Neural cell (in vitro differentiated cells): ENCODE measurements around the gene TAF10. TPM values are rescaled to one million over a fixed set of nuclear protein-coding genes. Genes with fewer than 3 reads are reported as not detected.

Experiments used
- H2AFZ ChIP-seq: fragments of 200-600, 300-800 bp; sonication (generic), shearing (Covaris generic); 2 replicates; pipeline ENCODE4 v1.6.0; 2014; ENCODE audit warnings: low read depth, mild to moderate bottlenecking, antibody characterized with exemption, low read length, moderate library complexity
- H3F3A ChIP-seq: fragments of 200-600 bp; shearing (Covaris generic); 2 replicates; pipeline ENCODE4 v1.6.1; 2016; ENCODE audit warnings: mild to moderate bottlenecking, moderate library complexity, mixed read lengths, antibody characterized with exemption, low read length; ENCODE audit not compliant: insufficient read depth, poor library complexity, severe bottlenecking
- H3K27ac ChIP-seq: fragments of 200-600, 300-800 bp; sonication (generic), shearing (Covaris generic); 2 replicates; pipeline ENCODE4 v1.5.1; 2014; ENCODE audit warnings: mild to moderate bottlenecking, low read length, moderate library complexity
- H3K27me3 ChIP-seq: fragments of 300-800, 200-600 bp; sonication (generic), shearing (Covaris generic); 2 replicates; pipeline ENCODE4 v1.6.0; 2014; ENCODE audit warnings: mild to moderate bottlenecking, low read depth, low read length, moderate library complexity; ENCODE audit not compliant: insufficient read depth
- H3K36me3 ChIP-seq: fragments of 300-800, 200-600 bp; sonication (generic), shearing (Covaris generic); 2 replicates; pipeline ENCODE4 v1.5.1; 2014; ENCODE audit warnings: mild to moderate bottlenecking, antibody characterized with exemption, low read length, moderate library complexity; ENCODE audit not compliant: insufficient read depth
- H3K4me2 ChIP-seq: fragments of 300-800, 200-600 bp; sonication (generic), shearing (Covaris generic); 2 replicates; pipeline ENCODE4 v1.6.0; 2014; ENCODE audit warnings: mild to moderate bottlenecking, low read length
- H3K4me3 ChIP-seq: fragments of 300-800, 200-600 bp; sonication (generic), shearing (Covaris generic); 2 replicates; pipeline ENCODE4 v1.5.1; 2014; ENCODE audit warnings: mild to moderate bottlenecking, low read length, moderate library complexity
- H3K79me2 ChIP-seq: fragments of 200-600 bp; shearing (Covaris generic); replicated peaks from 2 replicates; pipeline ENCODE4 v1.6.0; 2014; ENCODE audit warnings: mild to moderate bottlenecking, low read length, moderate library complexity; ENCODE audit not compliant: insufficient read depth
- H3K9ac ChIP-seq: fragments of 300-800, 200-600 bp; sonication (generic), shearing (Covaris generic); 2 replicates; pipeline ENCODE4 v1.6.1; 2016; ENCODE audit warnings: mild to moderate bottlenecking, low read length, mixed read lengths
- H3K9me2 ChIP-seq: fragments of 200-600 bp; shearing (Covaris generic); 2 replicates; pipeline ENCODE4 v1.6.1; 2016; ENCODE audit warnings: mild to moderate bottlenecking, low read length, mixed read lengths; ENCODE audit not compliant: insufficient read depth
- H3K9me3 ChIP-seq: fragments of 200-600, 300-800 bp; sonication (generic), shearing (Covaris generic); 2 replicates; pipeline ENCODE4 v1.6.1; 2016; ENCODE audit warnings: mild to moderate bottlenecking, mixed run types, low read length, moderate library complexity, mixed read lengths
- H4K20me1 ChIP-seq: fragments of 200-600 bp; shearing (Covaris generic); 2 replicates; pipeline ENCODE4 v1.6.1; 2016; ENCODE audit warnings: mild to moderate bottlenecking, mixed run types; ENCODE audit not compliant: insufficient read depth
- EP300 ChIP-seq: fragments of 450-650 bp; conservative IDR thresholded peaks from 2 replicates; pipeline ENCODE4 v1.6.1; 2014; ENCODE audit warnings: antibody characterized with exemption, mild to moderate bottlenecking, moderate library complexity; ENCODE audit not compliant: poor library complexity, severe bottlenecking
- EZH2 ChIP-seq: fragments of 200-600, 300-800 bp; shearing (Covaris generic), sonication (generic); IDR thresholded peaks from 2 replicates; pipeline ENCODE4 v1.6.1; 2014; ENCODE audit warnings: antibody characterized with exemption, low read length, borderline replicate concordance, mild to moderate bottlenecking; ENCODE audit not compliant: insufficient read depth, poor library complexity, severe bottlenecking
- MXI1 ChIP-seq: fragments of 450-650 bp; conservative IDR thresholded peaks from 2 replicates; pipeline ENCODE4 v1.6.1; 2014; ENCODE audit warnings: antibody characterized with exemption, mild to moderate bottlenecking; ENCODE audit not compliant: poor library complexity, severe bottlenecking
- POLR2AphosphoS5 ChIP-seq: IDR thresholded peaks from 2 replicates; pipeline ENCODE4 v1.6.1; 2012
- RAD21 ChIP-seq: fragments of 450-650 bp; conservative IDR thresholded peaks from 2 replicates; pipeline ENCODE4 v1.6.1; 2014; ENCODE audit warnings: antibody characterized with exemption, mild to moderate bottlenecking, moderate library complexity
- SMC3 ChIP-seq: fragments of 450-650 bp; conservative IDR thresholded peaks from 2 replicates; pipeline ENCODE4 v1.6.1; 2014; ENCODE audit warnings: antibody characterized with exemption, mild to moderate bottlenecking, moderate library complexity; ENCODE audit not compliant: poor library complexity
- TAF1 ChIP-seq: IDR thresholded peaks from 2 replicates; pipeline ENCODE4 v1.6.1; 2012; ENCODE audit warnings: low read depth
- polyA plus RNA-seq: library from polyadenylated mRNA; depleted of rRNA; stranded (reverse); fragments of >200 nt; gene quantifications from 2 replicates; pipeline ENCODE4 v1.2.3, GENCODE V29; 2014
- TF ChIP-seq, protein P1 (sequence below): IDR thresholded peaks from 2 replicates; pipeline ENCODE4 v1.6.1; 2012; ENCODE audit warnings: borderline replicate concordance
- TF ChIP-seq, protein P2 (sequence below): fragments of 450-650 bp; IDR thresholded peaks from 2 replicates; pipeline ENCODE4 v1.5.1; 2014; ENCODE audit warnings: antibody characterized with exemption, mild to moderate bottlenecking, moderate library complexity; ENCODE audit not compliant: poor library complexity, severe bottlenecking

The TAF10 gene
- polyA plus RNA-seq, 1 donor from 2014 or later = 39.7 TPM

GRCh38 chr11:6594142-6594768 lies 17.8 kb downstream of the TAF10 start:
- Histone ChIP-seq H3K36me3 (no peaks in the 10 kb centered on the region), H2AFZ (no peak overlapping the region), H3K4me2 (no peak overlapping the region), H3K9ac (no peak overlapping the region), H3K27ac (no peak overlapping the region), H3F3A (no peaks in the 10 kb centered on the region), H3K9me2 (no peaks in the 10 kb centered on the region), H3K27me3 (no peaks in the 10 kb centered on the region), H3K9me3 (no peaks in the 10 kb centered on the region), H3K4me3 (no peak overlapping the region), H4K20me1 (no peaks in the 10 kb centered on the region), H3K79me2 (no peaks in the 10 kb centered on the region)
- TF ChIP-seq POLR2AphosphoS5 = no peak
- no peak for TF ChIP-seq SMC3
- no peak for TF ChIP-seq EZH2
- TF ChIP-seq, protein P1, sequence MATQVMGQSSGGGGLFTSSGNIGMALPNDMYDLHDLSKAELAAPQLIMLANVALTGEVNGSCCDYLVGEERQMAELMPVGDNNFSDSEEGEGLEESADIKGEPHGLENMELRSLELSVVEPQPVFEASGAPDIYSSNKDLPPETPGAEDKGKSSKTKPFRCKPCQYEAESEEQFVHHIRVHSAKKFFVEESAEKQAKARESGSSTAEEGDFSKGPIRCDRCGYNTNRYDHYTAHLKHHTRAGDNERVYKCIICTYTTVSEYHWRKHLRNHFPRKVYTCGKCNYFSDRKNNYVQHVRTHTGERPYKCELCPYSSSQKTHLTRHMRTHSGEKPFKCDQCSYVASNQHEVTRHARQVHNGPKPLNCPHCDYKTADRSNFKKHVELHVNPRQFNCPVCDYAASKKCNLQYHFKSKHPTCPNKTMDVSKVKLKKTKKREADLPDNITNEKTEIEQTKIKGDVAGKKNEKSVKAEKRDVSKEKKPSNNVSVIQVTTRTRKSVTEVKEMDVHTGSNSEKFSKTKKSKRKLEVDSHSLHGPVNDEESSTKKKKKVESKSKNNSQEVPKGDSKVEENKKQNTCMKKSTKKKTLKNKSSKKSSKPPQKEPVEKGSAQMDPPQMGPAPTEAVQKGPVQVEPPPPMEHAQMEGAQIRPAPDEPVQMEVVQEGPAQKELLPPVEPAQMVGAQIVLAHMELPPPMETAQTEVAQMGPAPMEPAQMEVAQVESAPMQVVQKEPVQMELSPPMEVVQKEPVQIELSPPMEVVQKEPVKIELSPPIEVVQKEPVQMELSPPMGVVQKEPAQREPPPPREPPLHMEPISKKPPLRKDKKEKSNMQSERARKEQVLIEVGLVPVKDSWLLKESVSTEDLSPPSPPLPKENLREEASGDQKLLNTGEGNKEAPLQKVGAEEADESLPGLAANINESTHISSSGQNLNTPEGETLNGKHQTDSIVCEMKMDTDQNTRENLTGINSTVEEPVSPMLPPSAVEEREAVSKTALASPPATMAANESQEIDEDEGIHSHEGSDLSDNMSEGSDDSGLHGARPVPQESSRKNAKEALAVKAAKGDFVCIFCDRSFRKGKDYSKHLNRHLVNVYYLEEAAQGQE = no peak
- no peak for TF ChIP-seq EP300

- H3K9me3 ChIP-seq = peaks cover 5% of the 10 kb centered on the region
- no peaks in the 10 kb centered on the region for H3K79me2 ChIP-seq
- no peaks in the 10 kb centered on the region for H4K20me1 ChIP-seq
- TF ChIP-seq MXI1 = no peak
- TF ChIP-seq, protein P1 = no peak
- TF ChIP-seq EZH2 = no peak
- TF ChIP-seq, protein P2, sequence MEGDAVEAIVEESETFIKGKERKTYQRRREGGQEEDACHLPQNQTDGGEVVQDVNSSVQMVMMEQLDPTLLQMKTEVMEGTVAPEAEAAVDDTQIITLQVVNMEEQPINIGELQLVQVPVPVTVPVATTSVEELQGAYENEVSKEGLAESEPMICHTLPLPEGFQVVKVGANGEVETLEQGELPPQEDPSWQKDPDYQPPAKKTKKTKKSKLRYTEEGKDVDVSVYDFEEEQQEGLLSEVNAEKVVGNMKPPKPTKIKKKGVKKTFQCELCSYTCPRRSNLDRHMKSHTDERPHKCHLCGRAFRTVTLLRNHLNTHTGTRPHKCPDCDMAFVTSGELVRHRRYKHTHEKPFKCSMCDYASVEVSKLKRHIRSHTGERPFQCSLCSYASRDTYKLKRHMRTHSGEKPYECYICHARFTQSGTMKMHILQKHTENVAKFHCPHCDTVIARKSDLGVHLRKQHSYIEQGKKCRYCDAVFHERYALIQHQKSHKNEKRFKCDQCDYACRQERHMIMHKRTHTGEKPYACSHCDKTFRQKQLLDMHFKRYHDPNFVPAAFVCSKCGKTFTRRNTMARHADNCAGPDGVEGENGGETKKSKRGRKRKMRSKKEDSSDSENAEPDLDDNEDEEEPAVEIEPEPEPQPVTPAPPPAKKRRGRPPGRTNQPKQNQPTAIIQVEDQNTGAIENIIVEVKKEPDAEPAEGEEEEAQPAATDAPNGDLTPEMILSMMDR = no peak
- TF ChIP-seq RAD21 = no peak
- no peak for TF ChIP-seq TAF1
- TF ChIP-seq EP300 = no peak
- TF ChIP-seq POLR2AphosphoS5 = no peak
- no peak overlapping the region for H3K4me2 ChIP-seq
- H3K36me3 ChIP-seq = no peaks in the 10 kb centered on the region
- H3F3A ChIP-seq = no peaks in the 10 kb centered on the region
- no peaks in the 10 kb centered on the region for H3K9me2 ChIP-seq
- no peak overlapping the region for H3K4me3 ChIP-seq
- no peak overlapping the region for H3K27ac ChIP-seq
- no peak overlapping the region for H3K9ac ChIP-seq
- H2AFZ ChIP-seq = no peak overlapping the region
- H3K27me3 ChIP-seq = no peaks in the 10 kb centered on the region
Observed at GRCh38 chr11:6588018-6588417, 24.0 kb downstream of the TAF10 start.
